ENCODE data around the gene ELMO1. TPM values are rescaled to one million over a fixed set of nuclear protein-coding genes. Genes with fewer than 3 reads are reported as not detected.

The ELMO1 gene
- total and polyA plus RNA-seq, 2 experiments from 2014 or later = 6.5 to 24.9 TPM

- H3K9me2 ChIP-seq (ENCODE audit: insufficient read depth) = no peaks in the 10 kb centered on the region
- H3K4me2 ChIP-seq = no peak overlapping the region
- no peak for DNase-seq (ENCODE audit: low spot score)
- H3K4me3 ChIP-seq = no peak overlapping the region
- H4K20me1 ChIP-seq (replicated peaks; ENCODE audit: insufficient read depth) = no peaks in the 10 kb centered on the region
- no peak overlapping the region for H2AFZ ChIP-seq
- no peaks in the 10 kb centered on the region for H3K36me3 Mint-ChIP-seq (ENCODE audit: low read depth)
- H3K27me3 Mint-ChIP-seq (ENCODE audit: insufficient read depth, low read depth, poor library complexity) = no peaks in the 10 kb centered on the region
- no peaks in the 10 kb centered on the region for H3K4me1 ChIP-seq (ENCODE audit: insufficient read depth)
- no peak overlapping the region for H3K27ac ChIP-seq (ENCODE audit: low read depth)
- H3K4me1 Mint-ChIP-seq = peaks cover 15% of the 10 kb centered on the region
- no peaks in the 10 kb centered on the region for H3K27me3 ChIP-seq (ENCODE audit: insufficient read depth)
- no peak for ATAC-seq
- no peaks in the 10 kb centered on the region for H3K36me3 ChIP-seq (ENCODE audit: insufficient read depth)
- no peaks in the 10 kb centered on the region for H3F3A ChIP-seq (replicated peaks; ENCODE audit: low read depth)
- no peak for TF ChIP-seq ZNF114 (CRISPR knock-in tag; IDR thresholded peaks at IDR 0.05)
- no peak for TF ChIP-seq POLR2AphosphoS5 (IDR thresholded peaks at IDR 0.05; ENCODE audit: low read depth)
- TF ChIP-seq EZH2 (IDR thresholded peaks at IDR 0.05; ENCODE audit: low read depth, unreplicated experiment) = no peak
- TF ChIP-seq, protein P1, sequence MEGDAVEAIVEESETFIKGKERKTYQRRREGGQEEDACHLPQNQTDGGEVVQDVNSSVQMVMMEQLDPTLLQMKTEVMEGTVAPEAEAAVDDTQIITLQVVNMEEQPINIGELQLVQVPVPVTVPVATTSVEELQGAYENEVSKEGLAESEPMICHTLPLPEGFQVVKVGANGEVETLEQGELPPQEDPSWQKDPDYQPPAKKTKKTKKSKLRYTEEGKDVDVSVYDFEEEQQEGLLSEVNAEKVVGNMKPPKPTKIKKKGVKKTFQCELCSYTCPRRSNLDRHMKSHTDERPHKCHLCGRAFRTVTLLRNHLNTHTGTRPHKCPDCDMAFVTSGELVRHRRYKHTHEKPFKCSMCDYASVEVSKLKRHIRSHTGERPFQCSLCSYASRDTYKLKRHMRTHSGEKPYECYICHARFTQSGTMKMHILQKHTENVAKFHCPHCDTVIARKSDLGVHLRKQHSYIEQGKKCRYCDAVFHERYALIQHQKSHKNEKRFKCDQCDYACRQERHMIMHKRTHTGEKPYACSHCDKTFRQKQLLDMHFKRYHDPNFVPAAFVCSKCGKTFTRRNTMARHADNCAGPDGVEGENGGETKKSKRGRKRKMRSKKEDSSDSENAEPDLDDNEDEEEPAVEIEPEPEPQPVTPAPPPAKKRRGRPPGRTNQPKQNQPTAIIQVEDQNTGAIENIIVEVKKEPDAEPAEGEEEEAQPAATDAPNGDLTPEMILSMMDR (conservative IDR thresholded peaks at IDR 0.05; ENCODE audit: low read depth in 2 of 2) = no peak
- TF ChIP-seq EZH2phosphoT487 (IDR thresholded peaks at IDR 0.05; ENCODE audit: unreplicated experiment) = no peak
- no peaks in the 10 kb centered on the region for H3K79me2 ChIP-seq (replicated peaks; ENCODE audit: insufficient read depth)
- H3K4me3 Mint-ChIP-seq = no peak overlapping the region
- no peak overlapping the region for H3K27ac Mint-ChIP-seq
- no peaks in the 10 kb centered on the region for H3K9me3 Mint-ChIP-seq
Observed at GRCh38 chr7:37363536-37364491, 84.8 kb downstream of the ELMO1 start.

- Mint-ChIP-seq H3K9me3 (no peaks in the 10 kb centered on the region), H3K27me3 (ENCODE audit: insufficient read depth, low read depth, poor library complexity) (no peaks in the 10 kb centered on the region), H3K4me3 (no peak overlapping the region), H3K36me3 (ENCODE audit: low read depth) (no peaks in the 10 kb centered on the region), H3K4me1 (peaks cover 10% of the 10 kb centered on the region), H3K27ac (no peak overlapping the region)
- H3K27ac ChIP-seq (ENCODE audit: low read depth) = no peak overlapping the region
- no peak for ATAC-seq
- no peak overlapping the region for H3K4me3 ChIP-seq
- DNase-seq (ENCODE audit: low spot score) = no peak
- no peaks in the 10 kb centered on the region for H3K4me1 ChIP-seq (ENCODE audit: insufficient read depth)
- H3K9me2 ChIP-seq (ENCODE audit: insufficient read depth) = no peaks in the 10 kb centered on the region
- H3K27me3 ChIP-seq (ENCODE audit: insufficient read depth) = no peaks in the 10 kb centered on the region
- no peaks in the 10 kb centered on the region for H4K20me1 ChIP-seq (replicated peaks; ENCODE audit: insufficient read depth)
- H3K36me3 ChIP-seq (ENCODE audit: insufficient read depth) = no peaks in the 10 kb centered on the region
- H3K79me2 ChIP-seq (replicated peaks; ENCODE audit: insufficient read depth) = no peaks in the 10 kb centered on the region
- H3F3A ChIP-seq (replicated peaks; ENCODE audit: low read depth) = no peaks in the 10 kb centered on the region
- no peak overlapping the region for H2AFZ ChIP-seq
- no peak overlapping the region for H3K4me2 ChIP-seq
- TF ChIP-seq NANOG (IDR thresholded peaks at IDR 0.05; ENCODE audit: borderline replicate concordance) (no peak), EZH2 (IDR thresholded peaks at IDR 0.05; ENCODE audit: low read depth, unreplicated experiment) (no peak), JUNB (IDR thresholded peaks at IDR 0.05; ENCODE audit: unreplicated experiment) (no peak), CREB1 (CRISPR knock-in tag; IDR thresholded peaks at IDR 0.05; ENCODE audit: low read depth) (no peak), STAT1 (IDR thresholded peaks at IDR 0.05; ENCODE audit: unreplicated experiment) (no peak), EZH2phosphoT487 (IDR thresholded peaks at IDR 0.05; ENCODE audit: unreplicated experiment) (no peak)
- TF ChIP-seq, protein P2, sequence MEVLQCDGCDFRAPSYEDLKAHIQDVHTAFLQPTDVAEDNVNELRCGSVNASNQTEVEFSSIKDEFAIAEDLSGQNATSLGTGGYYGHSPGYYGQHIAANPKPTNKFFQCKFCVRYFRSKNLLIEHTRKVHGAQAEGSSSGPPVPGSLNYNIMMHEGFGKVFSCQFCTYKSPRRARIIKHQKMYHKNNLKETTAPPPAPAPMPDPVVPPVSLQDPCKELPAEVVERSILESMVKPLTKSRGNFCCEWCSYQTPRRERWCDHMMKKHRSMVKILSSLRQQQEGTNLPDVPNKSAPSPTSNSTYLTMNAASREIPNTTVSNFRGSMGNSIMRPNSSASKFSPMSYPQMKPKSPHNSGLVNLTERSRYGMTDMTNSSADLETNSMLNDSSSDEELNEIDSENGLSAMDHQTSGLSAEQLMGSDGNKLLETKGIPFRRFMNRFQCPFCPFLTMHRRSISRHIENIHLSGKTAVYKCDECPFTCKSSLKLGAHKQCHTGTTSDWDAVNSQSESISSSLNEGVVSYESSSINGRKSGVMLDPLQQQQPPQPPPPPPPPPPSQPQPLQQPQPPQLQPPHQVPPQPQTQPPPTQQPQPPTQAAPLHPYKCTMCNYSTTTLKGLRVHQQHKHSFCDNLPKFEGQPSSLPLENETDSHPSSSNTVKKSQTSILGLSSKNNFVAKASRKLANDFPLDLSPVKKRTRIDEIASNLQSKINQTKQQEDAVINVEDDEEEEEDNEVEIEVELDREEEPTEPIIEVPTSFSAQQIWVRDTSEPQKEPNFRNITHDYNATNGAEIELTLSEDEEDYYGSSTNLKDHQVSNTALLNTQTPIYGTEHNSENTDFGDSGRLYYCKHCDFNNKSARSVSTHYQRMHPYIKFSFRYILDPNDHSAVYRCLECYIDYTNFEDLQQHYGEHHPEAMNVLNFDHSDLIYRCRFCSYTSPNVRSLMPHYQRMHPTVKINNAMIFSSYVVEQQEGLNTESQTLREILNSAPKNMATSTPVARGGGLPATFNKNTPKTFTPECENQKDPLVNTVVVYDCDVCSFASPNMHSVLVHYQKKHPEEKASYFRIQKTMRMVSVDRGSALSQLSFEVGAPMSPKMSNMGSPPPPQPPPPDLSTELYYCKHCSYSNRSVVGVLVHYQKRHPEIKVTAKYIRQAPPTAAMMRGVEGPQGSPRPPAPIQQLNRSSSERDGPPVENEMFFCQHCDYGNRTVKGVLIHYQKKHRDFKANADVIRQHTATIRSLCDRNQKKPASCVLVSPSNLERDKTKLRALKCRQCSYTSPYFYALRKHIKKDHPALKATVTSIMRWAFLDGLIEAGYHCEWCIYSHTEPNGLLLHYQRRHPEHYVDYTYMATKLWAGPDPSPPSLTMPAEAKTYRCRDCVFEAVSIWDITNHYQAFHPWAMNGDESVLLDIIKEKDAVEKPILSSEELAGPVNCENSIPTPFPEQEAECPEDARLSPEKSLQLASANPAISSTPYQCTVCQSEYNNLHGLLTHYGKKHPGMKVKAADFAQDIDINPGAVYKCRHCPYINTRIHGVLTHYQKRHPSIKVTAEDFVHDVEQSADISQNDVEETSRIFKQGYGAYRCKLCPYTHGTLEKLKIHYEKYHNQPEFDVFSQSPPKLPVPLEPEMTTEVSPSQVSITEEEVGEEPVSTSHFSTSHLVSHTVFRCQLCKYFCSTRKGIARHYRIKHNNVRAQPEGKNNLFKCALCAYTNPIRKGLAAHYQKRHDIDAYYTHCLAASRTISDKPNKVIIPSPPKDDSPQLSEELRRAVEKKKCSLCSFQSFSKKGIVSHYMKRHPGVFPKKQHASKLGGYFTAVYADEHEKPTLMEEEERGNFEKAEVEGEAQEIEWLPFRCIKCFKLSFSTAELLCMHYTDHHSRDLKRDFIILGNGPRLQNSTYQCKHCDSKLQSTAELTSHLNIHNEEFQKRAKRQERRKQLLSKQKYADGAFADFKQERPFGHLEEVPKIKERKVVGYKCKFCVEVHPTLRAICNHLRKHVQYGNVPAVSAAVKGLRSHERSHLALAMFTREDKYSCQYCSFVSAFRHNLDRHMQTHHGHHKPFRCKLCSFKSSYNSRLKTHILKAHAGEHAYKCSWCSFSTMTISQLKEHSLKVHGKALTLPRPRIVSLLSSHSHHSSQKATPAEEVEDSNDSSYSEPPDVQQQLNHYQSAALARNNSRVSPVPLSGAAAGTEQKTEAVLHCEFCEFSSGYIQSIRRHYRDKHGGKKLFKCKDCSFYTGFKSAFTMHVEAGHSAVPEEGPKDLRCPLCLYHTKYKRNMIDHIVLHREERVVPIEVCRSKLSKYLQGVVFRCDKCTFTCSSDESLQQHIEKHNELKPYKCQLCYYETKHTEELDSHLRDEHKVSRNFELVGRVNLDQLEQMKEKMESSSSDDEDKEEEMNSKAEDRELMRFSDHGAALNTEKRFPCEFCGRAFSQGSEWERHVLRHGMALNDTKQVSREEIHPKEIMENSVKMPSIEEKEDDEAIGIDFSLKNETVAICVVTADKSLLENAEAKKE (CRISPR knock-in tag; IDR thresholded peaks at IDR 0.05) = no peak
- TF ChIP-seq, protein P3, sequence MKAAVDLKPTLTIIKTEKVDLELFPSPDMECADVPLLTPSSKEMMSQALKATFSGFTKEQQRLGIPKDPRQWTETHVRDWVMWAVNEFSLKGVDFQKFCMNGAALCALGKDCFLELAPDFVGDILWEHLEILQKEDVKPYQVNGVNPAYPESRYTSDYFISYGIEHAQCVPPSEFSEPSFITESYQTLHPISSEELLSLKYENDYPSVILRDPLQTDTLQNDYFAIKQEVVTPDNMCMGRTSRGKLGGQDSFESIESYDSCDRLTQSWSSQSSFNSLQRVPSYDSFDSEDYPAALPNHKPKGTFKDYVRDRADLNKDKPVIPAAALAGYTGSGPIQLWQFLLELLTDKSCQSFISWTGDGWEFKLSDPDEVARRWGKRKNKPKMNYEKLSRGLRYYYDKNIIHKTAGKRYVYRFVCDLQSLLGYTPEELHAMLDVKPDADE (IDR thresholded peaks at IDR 0.05) = no peak
Observed at GRCh38 chr7:37362802-37363201, 85.9 kb downstream of the ELMO1 start.

Measured in GM23338 (cell line).